NCI-H345 treated with DMSO at 0.1 percent for 48 hours (cell line): ENCODE data around the gene TMEM254.
"Not testable (repeated sequence)": the region's sequence is repeated elsewhere in the genome, so short reads cannot be mapped to it uniquely, and the experiment has no call there.

Experiments used
- DNase-seq: peaks from one replicate; lab custom pipeline; 2025; ENCODE audit not compliant: unreplicated experiment; lab: John Stamatoyannopoulos, UW

TMEM254 gene

DNA sequence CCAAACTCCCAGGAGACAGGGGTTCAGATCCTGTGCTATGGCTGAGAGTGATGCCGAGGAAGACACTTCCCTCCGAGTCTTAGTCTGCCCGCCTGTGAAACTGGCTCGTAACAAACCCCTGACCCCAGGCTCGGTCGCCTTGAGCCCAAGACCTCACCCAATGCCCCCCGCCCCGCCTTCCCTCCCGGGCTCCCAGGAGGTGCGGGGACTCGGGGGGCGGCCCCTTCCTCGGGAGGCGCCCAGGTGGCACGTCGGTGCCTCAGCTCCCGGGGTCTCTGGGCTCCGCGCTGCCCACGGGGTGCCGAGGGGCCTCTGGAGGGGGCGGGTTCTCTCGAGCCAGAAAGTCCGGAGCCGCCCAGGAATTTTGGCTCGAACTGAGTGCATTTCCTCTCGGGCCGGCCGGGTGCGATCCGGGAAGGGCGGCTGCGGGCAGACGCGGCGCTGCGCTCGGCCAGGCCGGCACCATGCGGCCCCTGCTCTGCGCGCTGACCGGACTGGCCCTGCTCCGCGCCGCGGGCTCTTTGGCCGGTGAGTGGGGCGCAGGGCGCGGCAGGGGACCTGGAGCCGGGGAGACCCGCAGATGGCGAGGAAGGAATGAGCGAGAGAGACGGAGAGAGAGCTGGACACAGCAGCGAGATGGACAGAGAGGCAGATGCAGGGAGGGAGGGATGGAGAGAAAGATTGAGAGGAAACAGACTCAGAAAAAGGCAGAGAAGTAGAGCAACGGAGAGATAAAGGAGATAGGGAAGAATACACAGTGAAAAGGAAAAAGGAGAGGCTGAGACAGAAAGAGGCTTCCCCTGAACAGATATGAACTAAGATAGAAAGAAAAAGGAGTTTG, 54.1 kb downstream of the TMEM254 start, which contains the start of gene PLAC9:
Gene PLAC9, plus strand, starts transcription at position 432 of the 841 bp plus-strand sequence. Its CDS starts 33 bp downstream, at position 465.
- no peak for DNase-seq

DNA sequence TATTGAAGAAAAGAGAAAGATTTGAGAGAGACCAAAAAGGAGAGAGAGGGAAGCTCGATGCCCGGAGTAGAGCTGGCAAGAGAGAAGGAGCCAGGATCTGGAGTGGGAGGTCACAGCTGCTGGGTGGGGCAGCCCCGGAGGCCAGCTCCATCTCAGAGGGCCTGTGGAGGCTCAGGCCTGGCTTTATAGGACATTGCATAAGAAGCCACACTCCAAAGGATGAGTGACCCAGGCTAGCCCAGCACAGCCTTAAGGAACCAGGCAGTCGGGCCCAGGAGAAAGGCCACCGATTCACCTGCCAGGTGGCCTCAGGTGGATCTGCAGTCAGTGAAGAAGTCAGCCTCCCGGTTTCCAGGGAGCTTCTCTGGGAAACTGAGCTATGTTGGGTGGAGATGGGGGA, 54.7 kb downstream of the TMEM254 start:
- no peak for DNase-seq

DNA sequence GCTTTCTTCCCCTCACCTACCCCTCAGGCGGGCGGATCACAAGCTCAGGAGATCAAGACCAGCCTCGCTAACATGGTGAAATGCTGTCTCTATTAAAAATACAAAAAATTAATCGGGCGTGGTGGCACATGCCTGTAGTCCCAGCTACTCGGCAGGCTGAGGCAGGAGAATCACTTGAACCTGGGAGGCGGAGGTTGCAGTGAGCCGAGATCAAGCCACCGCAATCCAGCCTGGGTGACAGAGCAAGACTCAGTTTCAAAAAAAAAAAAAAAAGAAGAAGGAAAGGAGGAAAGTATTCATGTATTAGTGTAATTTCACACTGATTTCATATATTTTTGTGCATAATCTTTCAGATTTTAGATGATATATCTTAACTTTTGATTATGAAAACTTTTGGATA, 55.2 kb downstream of the TMEM254 start:
- not testable (repeated sequence) for DNase-seq

DNA sequence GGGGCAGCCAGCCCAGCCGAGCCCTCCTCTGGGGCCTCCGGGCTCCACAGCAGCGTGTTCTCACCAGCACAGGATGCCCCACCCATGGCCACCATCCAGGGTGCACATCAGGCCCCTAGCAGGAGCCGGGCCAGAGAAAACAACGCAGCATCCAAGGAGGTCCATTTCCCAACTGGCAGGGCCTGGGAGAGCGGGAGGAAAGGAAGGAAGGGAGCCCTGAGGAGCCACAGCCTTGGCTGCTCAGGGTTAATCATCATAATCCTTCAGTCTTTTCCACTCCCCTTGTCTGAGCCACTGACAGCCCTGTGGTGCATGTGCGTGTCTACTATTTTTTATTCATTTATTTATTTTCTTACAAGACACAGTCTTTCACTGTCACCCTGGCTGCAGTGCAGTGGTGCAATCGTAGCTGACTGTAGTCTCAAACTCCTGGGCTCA, 57.7 kb downstream of the TMEM254 start:
- no peak for DNase-seq

DNA sequence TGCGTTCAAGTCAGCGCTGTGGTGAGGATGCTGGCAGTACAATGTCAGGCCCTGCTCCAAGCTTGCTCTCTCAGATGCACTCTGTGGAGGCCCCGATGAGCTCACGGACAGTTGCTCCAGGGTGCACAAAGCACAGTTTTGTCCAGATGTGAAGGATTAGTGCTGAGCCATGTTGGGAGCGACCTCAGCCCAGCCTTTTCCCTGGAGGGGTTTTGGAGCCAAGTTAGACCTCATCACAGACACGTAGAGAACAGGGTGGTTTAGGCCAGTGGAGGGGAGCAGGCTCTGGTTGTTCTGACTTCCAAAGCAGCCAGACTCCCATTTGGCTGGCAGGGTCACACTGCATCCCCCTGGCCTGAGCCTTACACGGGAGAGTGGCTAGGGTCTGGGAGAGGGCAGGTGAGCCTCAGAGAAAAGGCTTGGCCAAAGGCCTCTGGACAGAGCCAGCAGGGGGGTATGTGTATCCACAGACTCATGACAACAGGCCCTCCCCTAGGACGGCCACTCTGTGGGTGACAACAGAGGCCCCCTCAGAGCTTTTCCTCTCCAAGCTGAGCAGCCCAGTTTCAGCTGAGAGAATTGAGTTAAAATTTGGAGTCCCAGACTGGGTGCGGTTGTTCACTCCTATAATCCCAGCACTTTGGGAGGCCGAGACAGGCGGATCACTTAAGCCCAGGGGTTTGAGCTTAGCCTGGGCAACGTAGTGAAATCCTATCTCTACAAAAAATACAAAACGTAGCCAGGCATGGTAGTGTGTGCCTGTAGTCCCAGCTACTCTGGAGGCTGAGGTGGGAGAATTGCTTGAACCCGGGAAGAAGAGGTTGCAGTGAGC, 58.8 kb downstream of the TMEM254 start:
- DNase-seq: no peak

DNA sequence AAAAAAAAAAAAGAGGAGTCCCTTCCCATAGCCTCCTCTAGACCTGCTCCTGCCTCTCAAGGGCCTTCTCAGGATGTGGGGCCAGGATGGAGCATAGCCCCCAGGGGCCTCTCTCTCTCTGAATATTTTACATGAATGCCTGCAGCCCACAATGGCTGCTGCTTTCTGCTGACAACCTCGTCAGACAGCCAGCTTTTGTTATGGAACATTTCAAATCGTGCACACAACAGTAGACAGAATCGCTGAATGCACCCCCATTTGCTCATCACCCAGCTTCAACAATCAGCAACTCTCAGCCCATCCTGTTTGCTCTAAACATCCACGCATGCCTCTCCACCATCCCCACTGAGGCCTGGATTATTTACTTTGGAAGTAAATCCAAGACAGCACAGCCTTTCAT, 59.5 kb downstream of the TMEM254 start:
- DNase-seq: no peak

DNA sequence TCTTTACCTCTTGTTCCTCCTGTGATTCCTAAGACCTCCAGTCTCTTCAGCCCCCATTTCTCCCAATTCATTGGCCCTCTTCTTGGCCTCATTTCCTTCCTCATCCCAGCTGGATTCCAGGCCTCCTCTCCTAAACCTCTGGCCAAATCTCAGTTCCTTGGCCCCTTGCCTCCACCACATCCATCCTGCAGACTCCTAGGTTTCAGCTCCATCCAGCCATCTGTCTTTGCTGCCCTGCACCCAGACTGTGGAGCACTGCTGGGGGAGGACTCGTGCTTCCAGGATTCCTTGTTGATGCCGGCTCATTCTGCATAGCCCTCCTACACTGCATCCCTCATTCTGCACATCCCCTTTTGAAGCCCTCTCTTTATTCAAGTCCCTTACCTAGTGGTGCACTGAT, 60.8 kb downstream of the TMEM254 start:
- no peak for DNase-seq

DNA sequence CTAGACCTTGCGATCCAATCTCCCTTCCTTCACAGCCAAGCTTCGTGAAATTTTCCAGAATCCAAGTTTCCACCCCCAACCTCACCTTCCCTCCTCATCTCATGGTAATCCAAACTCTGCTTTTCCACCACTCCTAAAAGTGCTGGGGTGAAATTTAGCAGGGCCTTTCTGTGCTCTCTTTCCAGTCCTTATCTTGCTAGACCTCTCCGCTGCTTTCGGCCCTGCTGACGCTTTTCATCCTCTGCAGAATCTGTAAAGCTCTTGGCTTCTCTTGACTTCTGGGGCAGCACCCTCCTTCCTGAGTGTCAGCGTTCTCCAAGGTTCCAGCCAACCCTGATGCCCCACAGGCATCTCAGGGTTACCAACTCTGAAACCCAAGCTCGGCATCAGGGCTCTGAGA, 61.8 kb downstream of the TMEM254 start:
- no peak for DNase-seq

DNA sequence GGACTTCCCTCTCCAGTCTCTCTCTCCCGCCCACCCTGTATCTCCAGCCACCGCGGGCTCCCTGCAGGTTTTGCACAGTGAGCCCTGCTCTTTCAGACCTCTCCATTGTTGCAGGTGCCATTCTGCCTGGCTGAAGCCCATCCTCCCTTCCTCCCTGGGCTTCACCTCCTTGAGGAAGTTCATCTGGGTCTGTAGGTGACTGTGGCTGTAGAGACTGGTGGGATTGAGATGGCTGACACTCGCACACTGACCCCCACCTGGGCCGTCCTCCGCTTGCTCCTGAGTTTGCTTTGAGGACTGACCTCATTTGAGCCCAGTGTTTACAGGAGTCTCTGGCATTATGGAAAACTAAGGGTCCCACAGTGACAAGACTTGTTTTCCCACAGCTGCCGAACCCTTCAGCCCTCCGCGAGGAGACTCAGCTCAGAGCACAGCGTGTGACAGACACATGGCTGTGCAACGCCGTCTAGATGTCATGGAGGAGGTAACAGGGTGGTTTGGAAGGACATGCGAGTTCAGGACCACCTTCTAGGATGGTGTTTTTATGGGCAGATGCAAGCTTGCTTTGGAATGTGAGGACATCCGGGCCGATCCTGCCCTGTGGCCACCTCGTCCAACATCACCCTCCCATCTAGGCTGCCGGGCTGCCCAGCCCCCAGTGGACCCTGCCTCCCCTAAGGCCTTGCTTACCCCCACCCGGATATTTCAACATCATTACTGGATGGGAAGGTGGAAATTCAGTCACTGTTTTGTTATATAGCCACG, 63.4 kb downstream of the TMEM254 start:
- DNase-seq: no peak
